Endothelial cell of umbilical vein (primary cell): ENCODE results near the gene PXN. TPM values are rescaled to one million over a fixed set of nuclear protein-coding genes. Genes with fewer than 3 reads are reported as not detected.
A peak's percentile ranks its signal among the peaks of the same experiment; 100 is the strongest.

ENCODE experiments used
- BruUV-seq: library from RNA; stranded (reverse); fragments of 400-500 nt; replicated peaks from 2 replicates; lab custom pipeline; 2021; lab: Mats Ljungman, UMichigan
- CTCF ChIA-PET: fragments of 300-600, 350-600 bp; sonication (Branson Sonifier 250); formaldehyde crosslinking; loops from one replicate; lab custom pipeline; 2021; ENCODE audit warnings: antibody characterized with exemption, inconsistent platforms; lab: Charles Lee
- POLR2A ChIA-PET: fragments of 300-600, 350-600 bp; sonication (Branson Sonifier 250); formaldehyde crosslinking; loops from one replicate; lab custom pipeline; 2021; ENCODE audit warnings: antibody characterized with exemption, inconsistent platforms; lab: Charles Lee
- DNase-seq: peaks from one replicate; pipeline ENCODE4 v3.0.0-alpha.2; 2011; ENCODE audit warnings: low read depth, low spot score
- FAIRE-seq: peaks from 2 replicates; lab custom pipeline; 2011; peaks lifted over from hg19 to GRCh38; lab: Jason Lieb, UNC
- H2AFZ ChIP-seq: 2 replicates; pipeline ENCODE4 v1.6.0; 2012; ENCODE audit warnings: low read depth, low read length, control low read depth, inconsistent platforms
- H3K27ac ChIP-seq: 2 replicates; pipeline ENCODE4 v1.5.1; 2011; ENCODE audit warnings: low read depth, mild to moderate bottlenecking, control low read depth, low read length, moderate library complexity; ENCODE audit not compliant: insufficient read depth
- H3K27me3 ChIP-seq, 2 experiments: 2 replicates each; pipeline versions ENCODE4 v1.6.0 to v1.6.1; 2011; ENCODE audit warnings: low read length in 2 of 2, mixed read lengths in 1 of 2; ENCODE audit not compliant: control insufficient read depth in 2 of 2, insufficient read depth in 2 of 2
- H3K36me3 ChIP-seq, 2 experiments: 2 replicates in 1 of 2; 3 replicates in 1 of 2; pipeline ENCODE4 v1.5.1; 2011; ENCODE audit warnings: low read length in 2 of 2, mild to moderate bottlenecking in 1 of 2, moderate library complexity in 1 of 2; ENCODE audit not compliant: control insufficient read depth in 2 of 2, insufficient read depth in 2 of 2; ENCODE audit errors: extremely low read depth in 1 of 2
- H3K4me1 ChIP-seq: 3 replicates; pipeline ENCODE4 v1.5.1; 2011; ENCODE audit warnings: mild to moderate bottlenecking, low read length; ENCODE audit not compliant: control insufficient read depth, insufficient read depth; ENCODE audit errors: extremely low read depth
- H3K4me2 ChIP-seq: 2 replicates; pipeline ENCODE4 v1.6.1; 2011; ENCODE audit warnings: low read length, control low read depth, mixed read lengths; ENCODE audit not compliant: insufficient read depth
- H3K4me3 ChIP-seq, 3 experiments: fragments of 200-600 bp in 1 of 3; sonication (generic), shearing (Covaris generic) in 1 of 3; replicated peaks in 1 of 3; 2 replicates each; pipeline ENCODE4 v1.5.1; 2011 to 2016; ENCODE audit warnings: control low read depth in 3 of 3, low read length in 3 of 3, mild to moderate bottlenecking in 2 of 3, inconsistent platforms in 1 of 3, low read depth in 1 of 3, moderate library complexity in 1 of 3; ENCODE audit not compliant: insufficient read depth in 1 of 3
- H3K79me2 ChIP-seq: 2 replicates; pipeline ENCODE4 v1.6.0; 2012; ENCODE audit warnings: low read length, inconsistent platforms; ENCODE audit not compliant: control insufficient read depth, insufficient read depth
- H3K9ac ChIP-seq: replicated peaks from 2 replicates; pipeline ENCODE3; 2011; ENCODE audit warnings: low read length, control low read depth; ENCODE audit not compliant: insufficient read depth; ENCODE audit errors: extremely low read depth
- H3K9me1 ChIP-seq: replicated peaks from 3 replicates; pipeline ENCODE4 v1.6.0; 2011; ENCODE audit warnings: mild to moderate bottlenecking, low read length; ENCODE audit not compliant: control insufficient read depth, insufficient read depth; ENCODE audit errors: extremely low read depth
- H3K9me3 ChIP-seq: replicated peaks from 2 replicates; pipeline ENCODE4 v1.5.1; 2012; ENCODE audit warnings: low read length, inconsistent platforms; ENCODE audit not compliant: control insufficient read depth, insufficient read depth
- H4K20me1 ChIP-seq: replicated peaks from 2 replicates; pipeline ENCODE3; 2011; ENCODE audit warnings: mild to moderate bottlenecking, low read length; ENCODE audit not compliant: control insufficient read depth, insufficient read depth; ENCODE audit errors: extremely low read depth
- EZH2 ChIP-seq: IDR thresholded peaks from 2 replicates; pipeline ENCODE4 v1.6.1; 2012; ENCODE audit warnings: borderline replicate concordance, low read depth, mild to moderate bottlenecking, moderate library complexity, low read length, inconsistent platforms; ENCODE audit not compliant: severe bottlenecking
- FOS ChIP-seq: IDR thresholded peaks from 2 replicates; pipeline ENCODE4 v1.6.1; 2011; ENCODE audit warnings: mild to moderate bottlenecking, low read length, moderate library complexity, borderline replicate concordance; ENCODE audit not compliant: insufficient read depth
- GATA2 ChIP-seq: IDR thresholded peaks from 2 replicates; pipeline ENCODE4 v1.7.0; 2011; ENCODE audit warnings: low read depth, mild to moderate bottlenecking, moderate library complexity, mixed read lengths, low read length; ENCODE audit not compliant: insufficient read length, insufficient read depth
- JUN ChIP-seq: IDR thresholded peaks from 2 replicates; pipeline ENCODE4 v1.6.1; 2011; ENCODE audit warnings: borderline replicate concordance, low read depth; ENCODE audit not compliant: insufficient read length, insufficient read depth
- MYC ChIP-seq: IDR thresholded peaks from one replicate; pipeline ENCODE4 v1.6.1; 2011; ENCODE audit warnings: mild to moderate bottlenecking, low read depth, low read length
- POLR2A ChIP-seq: IDR thresholded peaks from 2 replicates; pipeline ENCODE4 v1.6.1; 2012; ENCODE audit warnings: low read depth, mild to moderate bottlenecking, control low read depth, low read length
- POLR2AphosphoS5 ChIP-seq: IDR thresholded peaks from 2 replicates; pipeline ENCODE4 v1.6.1; 2012; ENCODE audit warnings: low read depth, mild to moderate bottlenecking, control low read depth, low read length, moderate library complexity; ENCODE audit not compliant: insufficient read depth
- dilution Hi-C: fragments of 300-500 bp; cut with MboI; formaldehyde crosslinking; loops from one replicate; pipeline ENCODE4 v1.15.0; 2019; ENCODE audit warnings: low sequenced_read_pairs; ENCODE audit not compliant: extremely low pct_ligation_motif_present
- intact Hi-C: fragments of 100-400 bp; cut with micrococcal nuclease; formaldehyde crosslinking; loops from one replicate; pipeline ENCODE4 v1.10.0; 2022
- polyA plus RNA-seq, 4 experiments: library from polyadenylated mRNA; depleted of rRNA in 3 of 4; stranded (reverse) in 3 of 4; unstranded in 1 of 4; fragments of >200 nt; gene quantifications; 2 replicates each; pipeline versions ENCODE4 v1.2.1 to v1.2.3, GENCODE V29; 2011 to 2012; ENCODE audit warnings: missing spikeins in 1 of 4
- total RNA-seq: library from RNA; stranded (reverse); gene quantifications from 2 replicates; pipeline ENCODE4 v1.2.3, GENCODE V29; 2021
- TF ChIP-seq, protein P1 (sequence below): IDR thresholded peaks from 2 replicates; pipeline ENCODE4 v1.6.1; 2011; ENCODE audit not compliant: insufficient read depth, insufficient read length
- TF ChIP-seq, protein P2 (sequence below), 2 donors: IDR thresholded peaks; 1 replicate in 1 of 2; 2 replicates in 1 of 2; pipeline ENCODE4 v1.5.1; 2011; ENCODE audit warnings: low read length in 2 of 2, mild to moderate bottlenecking in 2 of 2, moderate library complexity in 2 of 2, control low read depth in 1 of 2, inconsistent platforms in 1 of 2, low read depth in 1 of 2; ENCODE audit not compliant: insufficient read depth in 1 of 2; ENCODE audit errors: extremely low read depth in 1 of 2

The PXN gene
- total and polyA plus RNA-seq, 2 donors (not counting 3 experiments of a cell fraction or from before 2014, with no cell fraction given) = 132 to 258 TPM

DNA sequence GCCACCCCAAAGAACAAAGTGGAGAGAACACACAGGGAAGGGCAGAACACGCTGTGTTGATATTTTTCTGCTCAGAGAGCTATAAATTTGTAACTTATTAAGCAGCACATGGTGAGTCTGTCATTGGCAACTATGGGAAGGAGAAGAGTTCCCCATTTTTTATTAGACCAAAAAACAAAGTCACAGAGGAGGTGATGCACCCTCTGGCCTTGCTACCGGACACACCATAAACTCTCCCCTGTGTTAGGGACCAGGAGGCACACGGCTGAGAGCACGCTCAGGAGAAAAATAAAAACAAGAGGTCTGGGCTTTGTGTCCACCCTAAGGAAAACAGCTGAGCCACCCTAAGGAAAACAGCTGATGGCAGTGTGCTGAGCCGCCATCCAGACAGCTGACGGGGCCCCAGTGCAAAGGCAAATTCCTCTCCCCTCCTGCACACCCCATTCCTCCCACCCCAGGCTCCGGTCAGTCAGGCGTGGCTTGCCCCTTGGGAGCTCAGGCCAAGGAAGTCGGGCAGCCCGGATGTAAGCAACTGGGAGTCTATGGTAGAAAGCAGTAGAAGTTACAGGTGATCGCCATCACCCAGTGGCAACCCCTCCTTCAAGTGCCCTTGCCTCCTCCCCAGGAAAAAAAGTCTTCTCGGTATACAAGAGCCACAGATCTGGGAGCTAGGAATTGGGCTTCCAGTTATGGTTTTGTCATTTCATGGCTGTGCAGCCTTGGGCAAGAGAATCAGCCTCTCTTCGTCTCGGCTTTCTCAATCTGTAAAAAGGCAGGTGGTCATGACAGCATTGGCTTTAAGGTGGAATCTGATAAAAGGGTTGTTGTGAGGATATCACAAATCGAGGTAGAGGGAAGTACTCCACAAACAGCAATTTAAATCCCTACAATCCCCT, 2.4 kb downstream of the PXN start:
- Histone ChIP-seq H2AFZ (no peak overlapping the region), H3K36me3 (peaks cover 0 to 4% of the 10 kb centered on the region in 2 experiments), H3K27ac (peak overlapping the region; percentile 58), H3K9me1 (no peaks in the 10 kb centered on the region), H3K4me2 (peak overlapping the region; percentile 91), H3K4me1 (peaks cover 59% of the 10 kb centered on the region), H3K9me3 (no peaks in the 10 kb centered on the region), H3K79me2 (peaks cover 74% of the 10 kb centered on the region), H4K20me1 (no peaks in the 10 kb centered on the region), H3K9ac (peak overlapping the region; percentile 94), H3K27me3 (no peaks in the 10 kb centered on the region), H3K4me3 (peak overlapping the region; percentile 60 to 91 (median 65))
- DNase-seq = peak; percentile 37
- peak; percentile 89 for FAIRE-seq
- intact Hi-C loops (no loop called here), dilution Hi-C loops (no loop called here)
- TF ChIP-seq, protein P1, sequence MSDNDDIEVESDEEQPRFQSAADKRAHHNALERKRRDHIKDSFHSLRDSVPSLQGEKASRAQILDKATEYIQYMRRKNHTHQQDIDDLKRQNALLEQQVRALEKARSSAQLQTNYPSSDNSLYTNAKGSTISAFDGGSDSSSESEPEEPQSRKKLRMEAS = no peak
- no peak for TF ChIP-seq JUN
- no peak for TF ChIP-seq EZH2
- no peak for TF ChIP-seq FOS
- TF ChIP-seq GATA2 = no peak
- TF ChIP-seq, protein P2, sequence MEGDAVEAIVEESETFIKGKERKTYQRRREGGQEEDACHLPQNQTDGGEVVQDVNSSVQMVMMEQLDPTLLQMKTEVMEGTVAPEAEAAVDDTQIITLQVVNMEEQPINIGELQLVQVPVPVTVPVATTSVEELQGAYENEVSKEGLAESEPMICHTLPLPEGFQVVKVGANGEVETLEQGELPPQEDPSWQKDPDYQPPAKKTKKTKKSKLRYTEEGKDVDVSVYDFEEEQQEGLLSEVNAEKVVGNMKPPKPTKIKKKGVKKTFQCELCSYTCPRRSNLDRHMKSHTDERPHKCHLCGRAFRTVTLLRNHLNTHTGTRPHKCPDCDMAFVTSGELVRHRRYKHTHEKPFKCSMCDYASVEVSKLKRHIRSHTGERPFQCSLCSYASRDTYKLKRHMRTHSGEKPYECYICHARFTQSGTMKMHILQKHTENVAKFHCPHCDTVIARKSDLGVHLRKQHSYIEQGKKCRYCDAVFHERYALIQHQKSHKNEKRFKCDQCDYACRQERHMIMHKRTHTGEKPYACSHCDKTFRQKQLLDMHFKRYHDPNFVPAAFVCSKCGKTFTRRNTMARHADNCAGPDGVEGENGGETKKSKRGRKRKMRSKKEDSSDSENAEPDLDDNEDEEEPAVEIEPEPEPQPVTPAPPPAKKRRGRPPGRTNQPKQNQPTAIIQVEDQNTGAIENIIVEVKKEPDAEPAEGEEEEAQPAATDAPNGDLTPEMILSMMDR (IDR thresholded peaks at IDR 0.05; ENCODE audit: extremely low read depth in 1 of 2, insufficient read depth in 1 of 2, low read depth in 1 of 2, low read length in 2 of 2) = no peak
- peak; percentile 61 for TF ChIP-seq POLR2A
- peak; percentile 34 for TF ChIP-seq POLR2AphosphoS5
- no peak for TF ChIP-seq MYC
- POLR2A ChIA-PET = interaction anchor here (1.0 to 8.9 kb wide), 5 partner anchors 21 to 62 kb away, joined by 4 to 88 read pairs (median 39); partner anchors contain the start of genes RNU4-1, RNU4-2 and RPLP0
- CTCF ChIA-PET = interaction anchor here (1.1 to 33.5 kb wide), 6 partner anchors 11 to 62 kb away, joined by 3 to 1402 read pairs (median 13); partner anchors contain the start of genes RNU4-2 and RPLP0
- no TSS peak for BruUV-seq
